Nephron (organoid): ENCODE measurements around the gene NASP.
A peak's percentile ranks its signal among the peaks of the same experiment; 100 is the strongest.

ENCODE experiments used
- H3K27ac Mint-ChIP-seq, 3 experiments: 2 replicates each; pipeline ENCODE4 v1.8.0; 2020; ENCODE audit warnings: mixed read lengths in 3 of 3, mild to moderate bottlenecking in 2 of 3, moderate library complexity in 1 of 3
- H3K27me3 Mint-ChIP-seq: 2 replicates; pipeline ENCODE4 v1.8.0; 2021; ENCODE audit warnings: low read depth, mild to moderate bottlenecking, moderate library complexity, mixed read lengths
- H3K36me3 Mint-ChIP-seq: 2 replicates; pipeline ENCODE4 v1.8.0; 2020; ENCODE audit warnings: low read depth, mixed read lengths
- H3K4me1 Mint-ChIP-seq: 2 replicates; pipeline ENCODE4 v1.8.0; 2020; ENCODE audit warnings: mixed read lengths
- H3K4me3 Mint-ChIP-seq, 3 experiments: 2 replicates each; pipeline ENCODE4 v1.8.0; 2020; ENCODE audit warnings: mild to moderate bottlenecking in 3 of 3, mixed read lengths in 3 of 3, moderate library complexity in 2 of 3
- H3K9me3 Mint-ChIP-seq: 2 replicates; pipeline ENCODE4 v1.8.0; 2020; ENCODE audit warnings: mixed read lengths
- TF ChIP-seq, protein P1 (sequence below), 3 experiments: fragments of 200-600 bp; sonication (generic); IDR thresholded peaks; one replicate each; pipeline ENCODE4 v1.5.0; 2021; ENCODE audit warnings: antibody characterized with exemption in 3 of 3; ENCODE audit not compliant: unreplicated experiment in 3 of 3

The NASP gene, protein sequence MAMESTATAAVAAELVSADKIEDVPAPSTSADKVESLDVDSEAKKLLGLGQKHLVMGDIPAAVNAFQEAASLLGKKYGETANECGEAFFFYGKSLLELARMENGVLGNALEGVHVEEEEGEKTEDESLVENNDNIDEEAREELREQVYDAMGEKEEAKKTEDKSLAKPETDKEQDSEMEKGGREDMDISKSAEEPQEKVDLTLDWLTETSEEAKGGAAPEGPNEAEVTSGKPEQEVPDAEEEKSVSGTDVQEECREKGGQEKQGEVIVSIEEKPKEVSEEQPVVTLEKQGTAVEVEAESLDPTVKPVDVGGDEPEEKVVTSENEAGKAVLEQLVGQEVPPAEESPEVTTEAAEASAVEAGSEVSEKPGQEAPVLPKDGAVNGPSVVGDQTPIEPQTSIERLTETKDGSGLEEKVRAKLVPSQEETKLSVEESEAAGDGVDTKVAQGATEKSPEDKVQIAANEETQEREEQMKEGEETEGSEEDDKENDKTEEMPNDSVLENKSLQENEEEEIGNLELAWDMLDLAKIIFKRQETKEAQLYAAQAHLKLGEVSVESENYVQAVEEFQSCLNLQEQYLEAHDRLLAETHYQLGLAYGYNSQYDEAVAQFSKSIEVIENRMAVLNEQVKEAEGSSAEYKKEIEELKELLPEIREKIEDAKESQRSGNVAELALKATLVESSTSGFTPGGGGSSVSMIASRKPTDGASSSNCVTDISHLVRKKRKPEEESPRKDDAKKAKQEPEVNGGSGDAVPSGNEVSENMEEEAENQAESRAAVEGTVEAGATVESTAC

DNA sequence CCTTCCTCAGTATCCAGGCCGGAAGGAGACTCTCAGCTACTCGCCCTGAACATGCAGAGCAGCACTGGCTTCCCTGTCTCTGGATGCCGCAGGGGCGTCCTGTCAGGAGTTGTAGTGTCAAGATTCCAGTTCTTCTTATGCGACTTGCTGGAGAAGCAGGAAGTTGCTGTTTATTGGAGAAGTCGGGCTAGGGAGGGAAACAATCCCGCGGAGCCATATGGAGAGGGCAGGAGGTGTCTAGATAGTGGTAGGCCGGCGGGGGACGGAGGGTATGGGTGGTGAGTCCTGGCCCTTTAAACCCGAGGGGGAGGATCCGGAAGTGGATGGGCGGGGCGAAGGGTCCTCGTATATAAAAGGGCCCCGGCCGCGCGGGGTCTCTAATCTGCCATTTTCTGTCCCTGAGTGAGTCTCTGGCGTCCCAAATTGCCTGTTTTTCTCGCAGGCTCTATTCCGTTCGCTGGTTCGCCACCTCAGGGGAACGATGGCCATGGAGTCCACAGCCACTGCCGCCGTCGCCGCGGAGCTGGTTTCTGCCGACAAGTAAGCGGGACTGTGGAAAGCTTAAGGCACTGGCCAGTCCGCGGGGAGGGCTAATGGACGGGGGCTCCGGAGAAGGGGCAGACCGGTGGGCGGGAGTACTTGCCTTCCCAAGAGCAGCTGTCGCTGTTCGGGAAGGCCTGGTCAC, at the start of gene NASP:
Gene NASP (plus strand): TSS at position 376 of the 685 bp plus-strand sequence. CDS start 106 bp downstream, at position 482.
- no peaks in the 10 kb centered on the region for H3K36me3 Mint-ChIP-seq
- no peaks in the 10 kb centered on the region for H3K27me3 Mint-ChIP-seq
- peak within 1 kb of the TSS; percentile 87 to 98 (median 96) for H3K27ac Mint-ChIP-seq
- H3K4me1 Mint-ChIP-seq = peaks cover 23% of the 10 kb centered on the region
- H3K9me3 Mint-ChIP-seq = no peaks in the 10 kb centered on the region
- TF ChIP-seq, protein P1, sequence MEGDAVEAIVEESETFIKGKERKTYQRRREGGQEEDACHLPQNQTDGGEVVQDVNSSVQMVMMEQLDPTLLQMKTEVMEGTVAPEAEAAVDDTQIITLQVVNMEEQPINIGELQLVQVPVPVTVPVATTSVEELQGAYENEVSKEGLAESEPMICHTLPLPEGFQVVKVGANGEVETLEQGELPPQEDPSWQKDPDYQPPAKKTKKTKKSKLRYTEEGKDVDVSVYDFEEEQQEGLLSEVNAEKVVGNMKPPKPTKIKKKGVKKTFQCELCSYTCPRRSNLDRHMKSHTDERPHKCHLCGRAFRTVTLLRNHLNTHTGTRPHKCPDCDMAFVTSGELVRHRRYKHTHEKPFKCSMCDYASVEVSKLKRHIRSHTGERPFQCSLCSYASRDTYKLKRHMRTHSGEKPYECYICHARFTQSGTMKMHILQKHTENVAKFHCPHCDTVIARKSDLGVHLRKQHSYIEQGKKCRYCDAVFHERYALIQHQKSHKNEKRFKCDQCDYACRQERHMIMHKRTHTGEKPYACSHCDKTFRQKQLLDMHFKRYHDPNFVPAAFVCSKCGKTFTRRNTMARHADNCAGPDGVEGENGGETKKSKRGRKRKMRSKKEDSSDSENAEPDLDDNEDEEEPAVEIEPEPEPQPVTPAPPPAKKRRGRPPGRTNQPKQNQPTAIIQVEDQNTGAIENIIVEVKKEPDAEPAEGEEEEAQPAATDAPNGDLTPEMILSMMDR (IDR thresholded peaks at IDR 0.05; ENCODE audit: unreplicated experiment in 3 of 3) = no peak
- H3K4me3 Mint-ChIP-seq = peak within 1 kb of the TSS; percentile 93 to 96 (median 96)

DNA sequence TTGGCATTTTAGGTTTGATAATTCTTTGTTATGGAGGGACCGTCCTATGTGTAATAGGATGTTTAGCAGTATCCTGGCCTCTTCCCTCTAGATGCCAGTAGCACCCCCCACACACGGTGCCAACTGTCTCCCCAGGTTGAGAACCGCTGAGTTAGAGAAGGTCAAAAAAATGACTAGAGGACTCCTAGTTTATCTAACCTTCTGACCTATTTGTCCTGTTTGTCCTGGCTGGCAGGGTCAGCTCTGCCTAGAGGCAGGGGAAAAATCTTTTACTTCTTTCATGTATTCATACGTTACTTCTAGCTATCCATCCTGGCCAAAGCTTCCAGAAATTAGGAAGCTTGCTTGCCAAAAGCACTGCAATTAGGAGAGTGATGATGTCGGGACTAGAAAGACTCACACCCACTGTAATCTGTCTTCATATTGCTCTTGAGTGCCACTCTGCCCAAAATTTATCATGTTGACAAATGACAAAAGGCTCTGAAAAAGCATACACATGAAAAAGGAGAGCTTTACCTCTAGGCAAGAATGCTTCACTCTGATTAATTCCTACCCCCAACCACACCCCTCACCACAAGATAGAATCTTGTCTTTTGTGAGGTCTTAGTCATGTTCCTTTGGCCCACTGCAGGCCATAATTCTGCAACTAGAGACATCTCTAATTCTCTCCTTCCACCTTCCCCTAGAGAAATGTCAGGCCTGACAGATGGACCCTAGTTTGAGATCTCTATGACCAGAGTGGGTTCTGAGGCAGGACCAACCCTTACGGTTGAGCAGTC, 47.7 kb upstream of the NASP start:
- TF ChIP-seq, protein P1 (IDR thresholded peaks at IDR 0.05; ENCODE audit: unreplicated experiment in 3 of 3) = no peak
- H3K27me3 Mint-ChIP-seq = peaks cover 5% of the 10 kb centered on the region
- no peaks in the 10 kb centered on the region for H3K4me1 Mint-ChIP-seq
- H3K27ac Mint-ChIP-seq = no peak overlapping the region
- no peak overlapping the region for H3K4me3 Mint-ChIP-seq
- H3K36me3 Mint-ChIP-seq = no peaks in the 10 kb centered on the region
- no peaks in the 10 kb centered on the region for H3K9me3 Mint-ChIP-seq

DNA sequence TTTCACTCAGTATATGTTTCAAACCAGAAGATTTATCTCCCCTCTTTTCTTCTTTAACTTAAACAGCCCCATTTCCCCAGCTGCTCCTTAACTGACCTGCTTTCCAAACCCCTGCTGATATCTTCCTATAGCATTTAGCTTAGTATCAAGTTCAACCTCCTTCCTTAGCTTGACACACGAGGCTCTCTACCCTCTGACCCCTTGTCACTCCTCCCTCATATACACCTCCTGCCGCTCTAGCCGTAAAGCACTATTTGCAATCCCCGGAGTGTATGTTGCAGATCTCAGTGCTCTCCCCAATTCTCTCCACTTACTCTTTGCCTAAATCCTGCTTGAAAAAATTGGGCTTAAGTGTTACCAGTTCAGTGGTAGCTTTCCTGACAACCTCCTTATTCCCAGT, 47.0 kb upstream of the NASP start:
- H3K4me1 Mint-ChIP-seq = no peaks in the 10 kb centered on the region
- H3K9me3 Mint-ChIP-seq = no peaks in the 10 kb centered on the region
- H3K27me3 Mint-ChIP-seq = no peaks in the 10 kb centered on the region
- H3K27ac Mint-ChIP-seq = no peak overlapping the region
- H3K36me3 Mint-ChIP-seq = no peaks in the 10 kb centered on the region
- TF ChIP-seq, protein P1 (IDR thresholded peaks at IDR 0.05; ENCODE audit: unreplicated experiment in 3 of 3) = no peak
- no peak overlapping the region for H3K4me3 Mint-ChIP-seq

- H3K4me3 Mint-ChIP-seq = no peak overlapping the region
- no peaks in the 10 kb centered on the region for H3K9me3 Mint-ChIP-seq
- H3K27ac Mint-ChIP-seq = no peak overlapping the region
- TF ChIP-seq, protein P1 (IDR thresholded peaks at IDR 0.05; ENCODE audit: unreplicated experiment in 3 of 3) = no peak
- H3K4me1 Mint-ChIP-seq = peaks cover 8% of the 10 kb centered on the region
- peaks cover 4% of the 10 kb centered on the region for H3K27me3 Mint-ChIP-seq
- no peaks in the 10 kb centered on the region for H3K36me3 Mint-ChIP-seq
These were observed 42.6 kb upstream of the NASP start for GRCh38 chr1:45541193-45541592.

- no peaks in the 10 kb centered on the region for H3K9me3 Mint-ChIP-seq
- no peaks in the 10 kb centered on the region for H3K36me3 Mint-ChIP-seq
- no peak overlapping the region for H3K4me3 Mint-ChIP-seq
- peaks cover 8% of the 10 kb centered on the region for H3K4me1 Mint-ChIP-seq
- H3K27ac Mint-ChIP-seq = no peak overlapping the region
- TF ChIP-seq, protein P1 (IDR thresholded peaks at IDR 0.05; ENCODE audit: unreplicated experiment in 3 of 3) = no peak
- peaks cover 4% of the 10 kb centered on the region for H3K27me3 Mint-ChIP-seq
These were observed 41.2 kb upstream of the NASP start for GRCh38 chr1:45542591-45542990.
